OCI-LY7 (cell line): ENCODE data around the gene PLA1A.

Experiments used
- CTCF ChIP-seq: fragments of 200-600 bp; sonication (generic); conservative IDR thresholded peaks from 2 replicates; pipeline ENCODE4 v1.5.1; 2014; ENCODE audit warnings: mild to moderate bottlenecking, antibody characterized with exemption, low read length, moderate library complexity, mixed read lengths
- EZH2phosphoT487 ChIP-seq: fragments of 200-600 bp; sonication (generic); IDR thresholded peaks from 2 replicates; pipeline ENCODE4 v1.6.1; 2018; ENCODE audit warnings: low read depth, borderline replicate concordance, mild to moderate bottlenecking, mixed run types, antibody characterized with exemption, low read length, moderate library complexity, mixed read lengths

GRCh38 chr3:119609301-119609700, 11.6 kb downstream of the PLA1A start:
- no peak for TF ChIP-seq CTCF
- no peak for TF ChIP-seq EZH2phosphoT487
